SK-N-SH (cell line): ENCODE results near the gene CDK8.

Source experiments
- EP300 ChIP-seq, 2 experiments: IDR thresholded peaks; 2 replicates each; pipeline versions ENCODE4 v1.4.0 to v1.6.1; 2012; ENCODE audit warnings: borderline replicate concordance in 1 of 2, low read depth in 1 of 2, low read length in 1 of 2
- EZH2phosphoT487 ChIP-seq: fragments of 200-600 bp; sonication (generic); IDR thresholded peaks from 2 replicates; pipeline ENCODE4 v1.6.1; 2017; ENCODE audit warnings: low read depth, mixed run types, mild to moderate bottlenecking, antibody characterized with exemption, moderate library complexity, borderline replicate concordance
- FOXJ3 ChIP-seq: sonication (generic); formaldehyde crosslinking; IDR thresholded peaks from 2 replicates; pipeline ENCODE4 v1.5.1; 2020; ENCODE audit warnings: mild to moderate bottlenecking, missing genetic modification reagents
- GATA2 ChIP-seq: sonication (generic); formaldehyde crosslinking; IDR thresholded peaks from 2 replicates; pipeline ENCODE4 v1.5.0; 2020; ENCODE audit warnings: mild to moderate bottlenecking, missing genetic modification reagents
- POLR2AphosphoS5 ChIP-seq: IDR thresholded peaks from 2 replicates; pipeline ENCODE4 v1.6.1; 2012; ENCODE audit warnings: low read depth, low read length
- RAD21 ChIP-seq: IDR thresholded peaks from 2 replicates; pipeline ENCODE4 v1.6.1; 2012; ENCODE audit warnings: mild to moderate bottlenecking, low read length
- RCOR1 ChIP-seq: fragments of 150-350 bp; IDR thresholded peaks from 2 replicates; pipeline ENCODE4 v1.6.1; 2017; ENCODE audit warnings: antibody characterized with exemption, low read length
- RFX5 ChIP-seq: IDR thresholded peaks from 2 replicates; pipeline ENCODE4 v1.6.1; 2012; ENCODE audit warnings: mild to moderate bottlenecking, improper control_type of control experiment, low read length
- SMC3 ChIP-seq: IDR thresholded peaks from 2 replicates; pipeline ENCODE4 v1.6.1; 2012; ENCODE audit warnings: low read depth, low read length, improper control_type of control experiment
- YY1 ChIP-seq: IDR thresholded peaks from 2 replicates; pipeline ENCODE4 v1.4.0; 2012; ENCODE audit warnings: low read depth, mild to moderate bottlenecking
- TF ChIP-seq, protein P1 (sequence below): fragments of 200-600 bp; sonication (generic); IDR thresholded peaks from 2 replicates; pipeline ENCODE4 v1.6.1; 2017; ENCODE audit warnings: antibody characterized with exemption, mild to moderate bottlenecking, moderate library complexity
- TF ChIP-seq, protein P2 (sequence below): fragments of 150-350 bp; IDR thresholded peaks from 2 replicates; pipeline ENCODE4 v1.6.1; 2016; ENCODE audit warnings: mild to moderate bottlenecking, low read depth, low read length
- TF ChIP-seq, protein P3 (sequence below): IDR thresholded peaks from 2 replicates; pipeline ENCODE4 v1.6.1; 2012; ENCODE audit warnings: mild to moderate bottlenecking, low read depth, low read length, moderate library complexity

DNA sequence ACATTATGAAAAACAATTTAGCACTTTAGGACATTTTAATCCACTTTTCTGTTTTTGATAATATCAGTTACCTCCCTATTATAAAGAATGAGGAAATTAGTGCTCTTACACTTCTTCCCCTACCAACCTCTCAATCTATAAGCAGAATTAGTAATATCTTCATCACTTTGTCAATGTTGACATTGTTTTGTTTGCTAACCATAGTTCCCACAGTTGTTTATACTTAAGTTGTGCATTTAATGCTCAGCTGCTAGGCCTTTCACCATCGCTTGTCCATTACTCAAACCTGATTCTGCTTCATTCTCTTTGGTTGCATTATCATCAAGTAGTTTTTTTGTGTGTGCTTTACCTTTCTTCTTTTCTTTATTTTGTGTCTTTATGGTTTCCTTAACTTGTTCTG is 132.1 kb downstream of the CDK8 start:
- TF ChIP-seq, protein P1, sequence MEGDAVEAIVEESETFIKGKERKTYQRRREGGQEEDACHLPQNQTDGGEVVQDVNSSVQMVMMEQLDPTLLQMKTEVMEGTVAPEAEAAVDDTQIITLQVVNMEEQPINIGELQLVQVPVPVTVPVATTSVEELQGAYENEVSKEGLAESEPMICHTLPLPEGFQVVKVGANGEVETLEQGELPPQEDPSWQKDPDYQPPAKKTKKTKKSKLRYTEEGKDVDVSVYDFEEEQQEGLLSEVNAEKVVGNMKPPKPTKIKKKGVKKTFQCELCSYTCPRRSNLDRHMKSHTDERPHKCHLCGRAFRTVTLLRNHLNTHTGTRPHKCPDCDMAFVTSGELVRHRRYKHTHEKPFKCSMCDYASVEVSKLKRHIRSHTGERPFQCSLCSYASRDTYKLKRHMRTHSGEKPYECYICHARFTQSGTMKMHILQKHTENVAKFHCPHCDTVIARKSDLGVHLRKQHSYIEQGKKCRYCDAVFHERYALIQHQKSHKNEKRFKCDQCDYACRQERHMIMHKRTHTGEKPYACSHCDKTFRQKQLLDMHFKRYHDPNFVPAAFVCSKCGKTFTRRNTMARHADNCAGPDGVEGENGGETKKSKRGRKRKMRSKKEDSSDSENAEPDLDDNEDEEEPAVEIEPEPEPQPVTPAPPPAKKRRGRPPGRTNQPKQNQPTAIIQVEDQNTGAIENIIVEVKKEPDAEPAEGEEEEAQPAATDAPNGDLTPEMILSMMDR = no peak
- TF ChIP-seq POLR2AphosphoS5 = no peak
- TF ChIP-seq FOXJ3 (CRISPR knock-in tag) = no peak
- no peak for TF ChIP-seq RCOR1
- TF ChIP-seq GATA2 (CRISPR knock-in tag) = no peak
- TF ChIP-seq, protein P2, sequence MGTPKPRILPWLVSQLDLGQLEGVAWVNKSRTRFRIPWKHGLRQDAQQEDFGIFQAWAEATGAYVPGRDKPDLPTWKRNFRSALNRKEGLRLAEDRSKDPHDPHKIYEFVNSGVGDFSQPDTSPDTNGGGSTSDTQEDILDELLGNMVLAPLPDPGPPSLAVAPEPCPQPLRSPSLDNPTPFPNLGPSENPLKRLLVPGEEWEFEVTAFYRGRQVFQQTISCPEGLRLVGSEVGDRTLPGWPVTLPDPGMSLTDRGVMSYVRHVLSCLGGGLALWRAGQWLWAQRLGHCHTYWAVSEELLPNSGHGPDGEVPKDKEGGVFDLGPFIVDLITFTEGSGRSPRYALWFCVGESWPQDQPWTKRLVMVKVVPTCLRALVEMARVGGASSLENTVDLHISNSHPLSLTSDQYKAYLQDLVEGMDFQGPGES = no peak
- TF ChIP-seq, protein P3, sequence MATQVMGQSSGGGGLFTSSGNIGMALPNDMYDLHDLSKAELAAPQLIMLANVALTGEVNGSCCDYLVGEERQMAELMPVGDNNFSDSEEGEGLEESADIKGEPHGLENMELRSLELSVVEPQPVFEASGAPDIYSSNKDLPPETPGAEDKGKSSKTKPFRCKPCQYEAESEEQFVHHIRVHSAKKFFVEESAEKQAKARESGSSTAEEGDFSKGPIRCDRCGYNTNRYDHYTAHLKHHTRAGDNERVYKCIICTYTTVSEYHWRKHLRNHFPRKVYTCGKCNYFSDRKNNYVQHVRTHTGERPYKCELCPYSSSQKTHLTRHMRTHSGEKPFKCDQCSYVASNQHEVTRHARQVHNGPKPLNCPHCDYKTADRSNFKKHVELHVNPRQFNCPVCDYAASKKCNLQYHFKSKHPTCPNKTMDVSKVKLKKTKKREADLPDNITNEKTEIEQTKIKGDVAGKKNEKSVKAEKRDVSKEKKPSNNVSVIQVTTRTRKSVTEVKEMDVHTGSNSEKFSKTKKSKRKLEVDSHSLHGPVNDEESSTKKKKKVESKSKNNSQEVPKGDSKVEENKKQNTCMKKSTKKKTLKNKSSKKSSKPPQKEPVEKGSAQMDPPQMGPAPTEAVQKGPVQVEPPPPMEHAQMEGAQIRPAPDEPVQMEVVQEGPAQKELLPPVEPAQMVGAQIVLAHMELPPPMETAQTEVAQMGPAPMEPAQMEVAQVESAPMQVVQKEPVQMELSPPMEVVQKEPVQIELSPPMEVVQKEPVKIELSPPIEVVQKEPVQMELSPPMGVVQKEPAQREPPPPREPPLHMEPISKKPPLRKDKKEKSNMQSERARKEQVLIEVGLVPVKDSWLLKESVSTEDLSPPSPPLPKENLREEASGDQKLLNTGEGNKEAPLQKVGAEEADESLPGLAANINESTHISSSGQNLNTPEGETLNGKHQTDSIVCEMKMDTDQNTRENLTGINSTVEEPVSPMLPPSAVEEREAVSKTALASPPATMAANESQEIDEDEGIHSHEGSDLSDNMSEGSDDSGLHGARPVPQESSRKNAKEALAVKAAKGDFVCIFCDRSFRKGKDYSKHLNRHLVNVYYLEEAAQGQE = no peak
- TF ChIP-seq RFX5 = no peak
- TF ChIP-seq EZH2phosphoT487 = no peak
- no peak for TF ChIP-seq EP300 (IDR thresholded peaks at IDR 0.05; ENCODE audit: borderline replicate concordance in 1 of 2, low read depth in 1 of 2, low read length in 1 of 2)
- no peak for TF ChIP-seq RAD21
- TF ChIP-seq SMC3 = no peak
- TF ChIP-seq YY1 = no peak
